Activated gamma-delta T cell treated with Interleukin-2 at 50 U/mL for 16 hours (primary cell): ENCODE measurements around the gene SNAP25.

Experiments used
- DNase-seq: peaks from one replicate; pipeline ENCODE4 v3.0.0-alpha.2; 2020

Gene SNAP25

GRCh38 chr20:10218536-10219451, at the start of gene SNAP25:
Gene SNAP25, plus strand, starts transcription at chr20:10218830. Its CDS starts 56,662 bp downstream, at chr20:10275492.
- peak; percentile 6 for DNase-seq

GRCh38 chr20:10169752-10170151, 48.9 kb upstream of the SNAP25 start:
- DNase-seq: no peak

GRCh38 chr20:10170261-10170660, 48.4 kb upstream of the SNAP25 start:
- no peak for DNase-seq

- DNase-seq: peak; percentile 4
These were observed 46.5 kb upstream of the SNAP25 start for GRCh38 chr20:10171864-10172751.

GRCh38 chr20:10172998-10173655, 45.5 kb upstream of the SNAP25 start:
- no peak for DNase-seq

- no peak for DNase-seq
These were observed 44.2 kb upstream of the SNAP25 start for GRCh38 chr20:10174400-10174799.

- no peak for DNase-seq
These were observed 41.3 kb upstream of the SNAP25 start for GRCh38 chr20:10177326-10177725.

- DNase-seq: no peak
These were observed 40.5 kb upstream of the SNAP25 start for GRCh38 chr20:10178091-10178490.

- DNase-seq: no peak
These were observed 39.8 kb upstream of the SNAP25 start for GRCh38 chr20:10178727-10179313.

GRCh38 chr20:10179574-10180298, 38.9 kb upstream of the SNAP25 start:
- no peak for DNase-seq

- DNase-seq: no peak
These were observed 37.9 kb upstream of the SNAP25 start for GRCh38 chr20:10180651-10181235.

- DNase-seq: no peak
These were observed 32.7 kb upstream of the SNAP25 start for GRCh38 chr20:10185741-10186558.

- DNase-seq: no peak
These were observed 28.2 kb upstream of the SNAP25 start for GRCh38 chr20:10190456-10190855.

- DNase-seq: no peak
These were observed 26.5 kb upstream of the SNAP25 start for GRCh38 chr20:10192171-10192570.

- DNase-seq: no peak
These were observed 24.5 kb upstream of the SNAP25 start for GRCh38 chr20:10194166-10194565.

- no peak for DNase-seq
These were observed 18.3 kb upstream of the SNAP25 start for GRCh38 chr20:10200330-10200729.

GRCh38 chr20:10201321-10201870, 17.2 kb upstream of the SNAP25 start:
- DNase-seq: no peak

GRCh38 chr20:10209091-10209490, 9.5 kb upstream of the SNAP25 start:
- DNase-seq: no peak

- no peak for DNase-seq
These were observed 5.1 kb upstream of the SNAP25 start for GRCh38 chr20:10213526-10213925.

- DNase-seq: no peak
These were observed 2.4 kb upstream of the SNAP25 start for GRCh38 chr20:10216146-10216791.
